Measurements from ENCODE around the gene FKBP8.
"Not testable (repeated sequence)": the region's sequence is repeated elsewhere in the genome, so short reads cannot be mapped to it uniquely, and the experiment has no call there.

FKBP8 gene

GRCh38 chr19:18542941-18543813, at the start of gene FKBP8:
TSS of gene FKBP8 (minus strand) at chr19:18543573. CDS start at chr19:18541970, 1,603 bp downstream.
- Mint-ChIP-seq H3K9me3 (no peaks in the 10 kb centered on the region), H3K4me1 (ENCODE audit: low read depth) (peaks cover 17% of the 10 kb centered on the region), H3K27me3 (ENCODE audit: low read depth) (no peaks in the 10 kb centered on the region), H3K4me3 (peak within 1 kb of the TSS; percentile 95), H3K27ac (peak within 1 kb of the TSS; percentile 99), H3K36me3 (ENCODE audit: low read depth) (peaks cover 16% of the 10 kb centered on the region)
- peak; percentile 93 for DNase-seq (ENCODE audit: low spot score)

GRCh38 chr19:18592732-18593131, 49.4 kb upstream of the FKBP8 start:
- not testable (repeated sequence) for H3K27ac Mint-ChIP-seq; DNase-seq (ENCODE audit: low spot score); H3K4me3 Mint-ChIP-seq; H3K9me3 Mint-ChIP-seq
- Mint-ChIP-seq H3K27me3 (ENCODE audit: low read depth) (peaks cover 17% of the 10 kb centered on the region), H3K36me3 (ENCODE audit: low read depth) (peaks cover 14% of the 10 kb centered on the region), H3K4me1 (ENCODE audit: low read depth) (peaks cover 20% of the 10 kb centered on the region)

GRCh38 chr19:18591735-18592385, 48.5 kb upstream of the FKBP8 start:
- DNase-seq (ENCODE audit: low spot score) = no peak
- H3K9me3 Mint-ChIP-seq = no peaks in the 10 kb centered on the region
- H3K27ac Mint-ChIP-seq = no peak overlapping the region
- H3K4me3 Mint-ChIP-seq = peak overlapping the region; percentile 43
- peaks cover 15% of the 10 kb centered on the region for H3K27me3 Mint-ChIP-seq (ENCODE audit: low read depth)
- peaks cover 14% of the 10 kb centered on the region for H3K36me3 Mint-ChIP-seq (ENCODE audit: low read depth)
- peaks cover 22% of the 10 kb centered on the region for H3K4me1 Mint-ChIP-seq (ENCODE audit: low read depth)

- no peak for DNase-seq (ENCODE audit: low spot score)
- H3K36me3 Mint-ChIP-seq (ENCODE audit: low read depth) = peaks cover 14% of the 10 kb centered on the region
- peak overlapping the region; percentile 91 for H3K4me3 Mint-ChIP-seq
- H3K27me3 Mint-ChIP-seq (ENCODE audit: low read depth) = peaks cover 6% of the 10 kb centered on the region
- no peaks in the 10 kb centered on the region for H3K9me3 Mint-ChIP-seq
- peak overlapping the region; percentile 84 for H3K27ac Mint-ChIP-seq
- peaks cover 22% of the 10 kb centered on the region for H3K4me1 Mint-ChIP-seq (ENCODE audit: low read depth)
Observed at GRCh38 chr19:18590273-18591272, 47.2 kb upstream of the FKBP8 start.

- Mint-ChIP-seq H3K4me3 (peak overlapping the region; percentile 91), H3K27ac (peak overlapping the region; percentile 84), H3K36me3 (ENCODE audit: low read depth) (peaks cover 14% of the 10 kb centered on the region), H3K4me1 (ENCODE audit: low read depth) (peaks cover 27% of the 10 kb centered on the region), H3K27me3 (ENCODE audit: low read depth) (peaks cover under 1% of the 10 kb centered on the region), H3K9me3 (no peaks in the 10 kb centered on the region)
- DNase-seq (ENCODE audit: low spot score) = peak; percentile 69
Observed at GRCh38 chr19:18589380-18590272, 46.3 kb upstream of the FKBP8 start.

- no peaks in the 10 kb centered on the region for H3K27me3 Mint-ChIP-seq (ENCODE audit: low read depth)
- peak within 1 kb of the TSS; percentile 92 for H3K27ac Mint-ChIP-seq
- peak within 1 kb of the TSS; percentile 91 for H3K4me3 Mint-ChIP-seq
- peaks cover 25% of the 10 kb centered on the region for H3K4me1 Mint-ChIP-seq (ENCODE audit: low read depth)
- H3K36me3 Mint-ChIP-seq (ENCODE audit: low read depth) = peaks cover 14% of the 10 kb centered on the region
- DNase-seq (ENCODE audit: low spot score) = peak; percentile 86
- no peaks in the 10 kb centered on the region for H3K9me3 Mint-ChIP-seq
Observed at GRCh38 chr19:18588611-18589379, 45.4 kb upstream of the FKBP8 start, which contains the start of gene REX1BD. TSS of gene REX1BD (plus strand) at chr19:18588798. CDS start at chr19:18588802, 4 bp downstream.

- Mint-ChIP-seq H3K9me3 (no peaks in the 10 kb centered on the region), H3K27me3 (ENCODE audit: low read depth) (no peaks in the 10 kb centered on the region), H3K4me1 (ENCODE audit: low read depth) (peaks cover 23% of the 10 kb centered on the region)
Observed at GRCh38 chr19:18587962-18588610, 44.7 kb upstream of the FKBP8 start.

GRCh38 chr19:18587561-18587960, 44.2 kb upstream of the FKBP8 start:
- no peaks in the 10 kb centered on the region for H3K27me3 Mint-ChIP-seq (ENCODE audit: low read depth)
- peak overlapping the region; percentile 92 for H3K27ac Mint-ChIP-seq
- H3K36me3 Mint-ChIP-seq (ENCODE audit: low read depth) = peaks cover 14% of the 10 kb centered on the region
- peak overlapping the region; percentile 91 for H3K4me3 Mint-ChIP-seq
- peaks cover 23% of the 10 kb centered on the region for H3K4me1 Mint-ChIP-seq (ENCODE audit: low read depth)
- no peaks in the 10 kb centered on the region for H3K9me3 Mint-ChIP-seq
- DNase-seq (ENCODE audit: low spot score) = no peak

More at GRCh38 chr19:18587962-18588610, 44.7 kb upstream of the FKBP8 start:
- DNase-seq (ENCODE audit: low spot score) = no peak
- Mint-ChIP-seq H3K36me3 (ENCODE audit: low read depth) (peaks cover 14% of the 10 kb centered on the region), H3K4me3 (peak overlapping the region; percentile 91), H3K27ac (peak overlapping the region; percentile 92)

GRCh38 chr19:18586306-18586705, 42.9 kb upstream of the FKBP8 start:
- Mint-ChIP-seq H3K9me3 (no peaks in the 10 kb centered on the region), H3K27ac (no peak overlapping the region), H3K36me3 (ENCODE audit: low read depth) (peaks cover 14% of the 10 kb centered on the region), H3K27me3 (ENCODE audit: low read depth) (no peaks in the 10 kb centered on the region), H3K4me1 (ENCODE audit: low read depth) (peaks cover 23% of the 10 kb centered on the region), H3K4me3 (peak overlapping the region; percentile 4)
- no peak for DNase-seq (ENCODE audit: low spot score)

- Mint-ChIP-seq H3K27ac (no peak overlapping the region), H3K4me3 (no peak overlapping the region), H3K36me3 (ENCODE audit: low read depth) (peaks cover 8% of the 10 kb centered on the region), H3K27me3 (ENCODE audit: low read depth) (no peaks in the 10 kb centered on the region), H3K9me3 (no peaks in the 10 kb centered on the region), H3K4me1 (ENCODE audit: low read depth) (peaks cover 8% of the 10 kb centered on the region)
- DNase-seq (ENCODE audit: low spot score) = no peak
Observed at GRCh38 chr19:18580311-18580710, 36.9 kb upstream of the FKBP8 start.

- DNase-seq (ENCODE audit: low spot score) = no peak
- H3K27me3 Mint-ChIP-seq (ENCODE audit: low read depth) = no peaks in the 10 kb centered on the region
- peaks cover 36% of the 10 kb centered on the region for H3K36me3 Mint-ChIP-seq (ENCODE audit: low read depth)
- no peak overlapping the region for H3K4me3 Mint-ChIP-seq
- H3K27ac Mint-ChIP-seq = no peak overlapping the region
- H3K9me3 Mint-ChIP-seq = no peaks in the 10 kb centered on the region
- peaks cover 12% of the 10 kb centered on the region for H3K4me1 Mint-ChIP-seq (ENCODE audit: low read depth)
Observed at GRCh38 chr19:18577365-18577914, 34.1 kb upstream of the FKBP8 start.
